K562 (cell line): ENCODE data around the gene FZD4. TPM values are rescaled to one million over a fixed set of nuclear protein-coding genes. Genes with fewer than 3 reads are reported as not detected.

ENCODE experiments used
- C11orf30 ChIP-seq: fragments of 450-650 bp; IDR thresholded peaks from 2 replicates; pipeline ENCODE4 v1.6.1; 2016; ENCODE audit warnings: low read depth, mild to moderate bottlenecking
- CREM ChIP-seq: IDR thresholded peaks from 2 replicates; pipeline ENCODE4 v1.6.1; 2014; ENCODE audit warnings: antibody characterized with exemption, low read depth
- EP400 ChIP-seq: fragments of 450-650 bp; IDR thresholded peaks from 2 replicates; pipeline ENCODE4 v1.6.1; 2017; ENCODE audit warnings: antibody characterized with exemption, mild to moderate bottlenecking, moderate library complexity
- KDM1A ChIP-seq, 2 experiments: fragments of 450-650 bp; IDR thresholded peaks; 2 replicates each; pipeline ENCODE4 v1.6.1; 2016; ENCODE audit warnings: mild to moderate bottlenecking in 2 of 2
- NR2C1 ChIP-seq, 2 experiments: fragments of 450-650 bp; IDR thresholded peaks; 2 replicates each; pipeline ENCODE4 v1.6.1; 2017; ENCODE audit warnings: mild to moderate bottlenecking in 2 of 2, antibody characterized with exemption in 1 of 2, inconsistent platforms in 1 of 2, missing compliant biosample characterization in 1 of 2, missing genetic modification characterization in 1 of 2
- POLR2G ChIP-seq: fragments of 200-400 bp; formaldehyde crosslinking; IDR thresholded peaks from 2 replicates; pipeline ENCODE4 v1.6.1; 2017; ENCODE audit warnings: low read depth, mild to moderate bottlenecking, antibody characterized with exemption, low read length, moderate library complexity
- SUPT5H ChIP-seq: fragments of 450-650 bp; IDR thresholded peaks from 2 replicates; pipeline ENCODE4 v1.6.1; 2016
- TEAD4 ChIP-seq, 2 experiments: sonication (generic) in 1 of 2; formaldehyde crosslinking in 1 of 2; IDR thresholded peaks; 2 replicates each; pipeline versions ENCODE4 v1.6.1 to v1.8.0; 2012 to 2022; ENCODE audit warnings: borderline replicate concordance in 1 of 2, inconsistent platforms in 1 of 2, low read length in 1 of 2, mild to moderate bottlenecking in 1 of 2, missing genetic modification reagents in 1 of 2
- YY1 ChIP-seq, 3 experiments: IDR thresholded peaks; 2 replicates each; pipeline ENCODE4 v1.6.1; 2011; ENCODE audit warnings: low read length in 2 of 3, mild to moderate bottlenecking in 2 of 3, moderate library complexity in 2 of 3, borderline replicate concordance in 1 of 3, control low read depth in 1 of 3, low read depth in 1 of 3; ENCODE audit not compliant: insufficient read depth in 3 of 3, insufficient replicate concordance in 2 of 3, control insufficient read depth in 1 of 3, insufficient read length in 1 of 3; ENCODE audit errors: extremely low read depth in 1 of 3
- ZNF121 ChIP-seq: sonication (generic); formaldehyde crosslinking; conservative IDR thresholded peaks from 2 replicates; pipeline ENCODE4 v1.8.0; 2022; ENCODE audit warnings: missing genetic modification reagents
- ZNF124 ChIP-seq: sonication (generic); formaldehyde crosslinking; IDR thresholded peaks from 2 replicates; pipeline ENCODE4 v1.8.1; 2022; ENCODE audit warnings: missing genetic modification reagents
- ZNF324 ChIP-seq: fragments of 250-450 bp; sonication (Bioruptor Pico); IDR thresholded peaks from 2 replicates; pipeline ENCODE4 v1.4.0; 2020; ENCODE audit warnings: mild to moderate bottlenecking
- polyA plus RNA-seq, 8 experiments: library from polyadenylated mRNA; depleted of rRNA in 4 of 8; stranded (reverse) in 5 of 8; unstranded in 3 of 8; fragments of >200 nt; fragmentation: Nextera tagmentation in 2 of 8; fragmentation: Illumina TruSeq in 1 of 8; extraction: Ambion mirVana in 2 of 8; extraction: Trizol in 1 of 8; gene quantifications; 2 replicates each; pipeline versions ENCODE4 v1.2.1 to v1.2.3, GENCODE V29; 2011 to 2014; ENCODE audit warnings: inconsistent platforms in 1 of 8, missing spikeins in 1 of 8
- total RNA-seq, 7 experiments: library from RNA; depleted of rRNA in 6 of 7; stranded (reverse); fragments of >200 nt in 6 of 7; fragmentation: Illumina TruSeq in 2 of 7; extraction: Trizol in 2 of 7; gene quantifications; 2 replicates each; pipeline versions ENCODE4 v1.2.1 to v1.2.3, GENCODE V29; 2011 to 2021; ENCODE audit warnings: low replicate concordance in 1 of 7
- TF ChIP-seq, protein P1 (sequence below): fragments of 450-650 bp; formaldehyde crosslinking; IDR thresholded peaks from 2 replicates; pipeline ENCODE4 v1.4.0; 2020; ENCODE audit warnings: mild to moderate bottlenecking, moderate library complexity
- TF ChIP-seq, protein P2 (sequence below): fragments of 450-650 bp; IDR thresholded peaks from 2 replicates; pipeline ENCODE4 v1.6.1; 2016; ENCODE audit warnings: mild to moderate bottlenecking, moderate library complexity

FZD4 gene
- total and polyA plus RNA-seq, 9 of the 15 experiments (the other 6 are each of a cell fraction or from before 2014, with no cell fraction given), result 1.2 to 7.9 (median 5.8) TPM

DNA sequence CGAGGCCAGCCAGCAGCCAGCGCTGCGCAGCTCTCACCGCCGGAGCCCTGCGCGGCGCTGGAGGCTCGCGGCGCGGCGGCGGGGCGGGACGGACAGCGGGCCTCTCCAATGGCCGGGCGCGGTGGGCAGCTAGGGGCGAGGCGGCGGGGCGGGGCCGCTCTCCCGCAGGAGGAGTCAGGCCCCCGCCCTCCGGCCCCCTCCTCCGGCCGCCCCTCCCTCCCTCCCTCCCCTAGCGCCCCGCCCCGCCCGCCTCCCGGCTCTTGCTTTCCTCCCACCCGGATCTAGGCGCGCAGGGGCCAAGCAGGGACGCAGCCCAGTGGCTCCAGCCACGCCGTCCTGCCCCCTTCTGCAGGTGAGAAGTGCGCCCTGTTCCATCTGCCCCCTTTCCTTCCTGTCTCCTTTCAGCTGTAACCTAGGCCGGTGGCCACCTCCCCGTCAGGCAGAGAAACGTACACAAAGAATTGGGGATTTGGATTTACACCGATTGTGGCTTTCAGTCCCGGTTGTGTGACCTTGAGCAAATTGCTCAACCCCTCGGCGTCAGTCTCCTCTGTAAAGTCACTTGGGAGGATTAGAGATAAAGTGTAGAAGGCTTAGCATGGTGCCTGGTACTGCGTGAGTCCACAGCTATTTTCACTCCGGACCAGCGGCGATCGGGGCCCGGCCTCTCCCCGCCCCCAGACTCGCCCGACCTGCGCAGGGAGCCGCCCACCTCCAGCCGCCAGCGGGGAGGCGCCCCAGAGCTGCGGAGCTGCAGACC is at the start of gene FZD4 (continued):
- TF ChIP-seq, protein P1, sequence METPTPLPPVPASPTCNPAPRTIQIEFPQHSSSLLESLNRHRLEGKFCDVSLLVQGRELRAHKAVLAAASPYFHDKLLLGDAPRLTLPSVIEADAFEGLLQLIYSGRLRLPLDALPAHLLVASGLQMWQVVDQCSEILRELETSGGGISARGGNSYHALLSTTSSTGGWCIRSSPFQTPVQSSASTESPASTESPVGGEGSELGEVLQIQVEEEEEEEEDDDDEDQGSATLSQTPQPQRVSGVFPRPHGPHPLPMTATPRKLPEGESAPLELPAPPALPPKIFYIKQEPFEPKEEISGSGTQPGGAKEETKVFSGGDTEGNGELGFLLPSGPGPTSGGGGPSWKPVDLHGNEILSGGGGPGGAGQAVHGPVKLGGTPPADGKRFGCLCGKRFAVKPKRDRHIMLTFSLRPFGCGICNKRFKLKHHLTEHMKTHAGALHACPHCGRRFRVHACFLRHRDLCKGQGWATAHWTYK (CRISPR knock-in tag), result peak; percentile 76
- TF ChIP-seq EP400, result peak; percentile 55
- TF ChIP-seq KDM1A (IDR thresholded peaks at IDR 0.05), result peak; percentile 71 to 84; a peak in 3 of 4 replicates
- TF ChIP-seq ZNF124 (CRISPR knock-in tag), result no peak
- TF ChIP-seq TEAD4 (IDR thresholded peaks at IDR 0.05; ENCODE audit: low read length), result 0 out of 2 replicates have a peak, but pooled peaks have one; percentile 10
- TF ChIP-seq TEAD4 (CRISPR knock-in tag; IDR thresholded peaks at IDR 0.05; ENCODE audit: borderline replicate concordance), result no peak
- TF ChIP-seq SUPT5H, result peak; percentile 66
- no peak for TF ChIP-seq ZNF121 (CRISPR knock-in tag)
- peak; percentile 52 for TF ChIP-seq POLR2G
- peak in 1 of 3 experiments; percentile 62 for TF ChIP-seq YY1 (IDR thresholded peaks at IDR 0.05; ENCODE audit: borderline replicate concordance in 1 of 3, control insufficient read depth in 1 of 3, extremely low read depth in 1 of 3, insufficient read depth in 3 of 3, insufficient read length in 1 of 3, insufficient replicate concordance in 2 of 3, low read depth in 1 of 3, low read length in 2 of 3)
- TF ChIP-seq C11orf30, result no peak
- TF ChIP-seq, protein P2, sequence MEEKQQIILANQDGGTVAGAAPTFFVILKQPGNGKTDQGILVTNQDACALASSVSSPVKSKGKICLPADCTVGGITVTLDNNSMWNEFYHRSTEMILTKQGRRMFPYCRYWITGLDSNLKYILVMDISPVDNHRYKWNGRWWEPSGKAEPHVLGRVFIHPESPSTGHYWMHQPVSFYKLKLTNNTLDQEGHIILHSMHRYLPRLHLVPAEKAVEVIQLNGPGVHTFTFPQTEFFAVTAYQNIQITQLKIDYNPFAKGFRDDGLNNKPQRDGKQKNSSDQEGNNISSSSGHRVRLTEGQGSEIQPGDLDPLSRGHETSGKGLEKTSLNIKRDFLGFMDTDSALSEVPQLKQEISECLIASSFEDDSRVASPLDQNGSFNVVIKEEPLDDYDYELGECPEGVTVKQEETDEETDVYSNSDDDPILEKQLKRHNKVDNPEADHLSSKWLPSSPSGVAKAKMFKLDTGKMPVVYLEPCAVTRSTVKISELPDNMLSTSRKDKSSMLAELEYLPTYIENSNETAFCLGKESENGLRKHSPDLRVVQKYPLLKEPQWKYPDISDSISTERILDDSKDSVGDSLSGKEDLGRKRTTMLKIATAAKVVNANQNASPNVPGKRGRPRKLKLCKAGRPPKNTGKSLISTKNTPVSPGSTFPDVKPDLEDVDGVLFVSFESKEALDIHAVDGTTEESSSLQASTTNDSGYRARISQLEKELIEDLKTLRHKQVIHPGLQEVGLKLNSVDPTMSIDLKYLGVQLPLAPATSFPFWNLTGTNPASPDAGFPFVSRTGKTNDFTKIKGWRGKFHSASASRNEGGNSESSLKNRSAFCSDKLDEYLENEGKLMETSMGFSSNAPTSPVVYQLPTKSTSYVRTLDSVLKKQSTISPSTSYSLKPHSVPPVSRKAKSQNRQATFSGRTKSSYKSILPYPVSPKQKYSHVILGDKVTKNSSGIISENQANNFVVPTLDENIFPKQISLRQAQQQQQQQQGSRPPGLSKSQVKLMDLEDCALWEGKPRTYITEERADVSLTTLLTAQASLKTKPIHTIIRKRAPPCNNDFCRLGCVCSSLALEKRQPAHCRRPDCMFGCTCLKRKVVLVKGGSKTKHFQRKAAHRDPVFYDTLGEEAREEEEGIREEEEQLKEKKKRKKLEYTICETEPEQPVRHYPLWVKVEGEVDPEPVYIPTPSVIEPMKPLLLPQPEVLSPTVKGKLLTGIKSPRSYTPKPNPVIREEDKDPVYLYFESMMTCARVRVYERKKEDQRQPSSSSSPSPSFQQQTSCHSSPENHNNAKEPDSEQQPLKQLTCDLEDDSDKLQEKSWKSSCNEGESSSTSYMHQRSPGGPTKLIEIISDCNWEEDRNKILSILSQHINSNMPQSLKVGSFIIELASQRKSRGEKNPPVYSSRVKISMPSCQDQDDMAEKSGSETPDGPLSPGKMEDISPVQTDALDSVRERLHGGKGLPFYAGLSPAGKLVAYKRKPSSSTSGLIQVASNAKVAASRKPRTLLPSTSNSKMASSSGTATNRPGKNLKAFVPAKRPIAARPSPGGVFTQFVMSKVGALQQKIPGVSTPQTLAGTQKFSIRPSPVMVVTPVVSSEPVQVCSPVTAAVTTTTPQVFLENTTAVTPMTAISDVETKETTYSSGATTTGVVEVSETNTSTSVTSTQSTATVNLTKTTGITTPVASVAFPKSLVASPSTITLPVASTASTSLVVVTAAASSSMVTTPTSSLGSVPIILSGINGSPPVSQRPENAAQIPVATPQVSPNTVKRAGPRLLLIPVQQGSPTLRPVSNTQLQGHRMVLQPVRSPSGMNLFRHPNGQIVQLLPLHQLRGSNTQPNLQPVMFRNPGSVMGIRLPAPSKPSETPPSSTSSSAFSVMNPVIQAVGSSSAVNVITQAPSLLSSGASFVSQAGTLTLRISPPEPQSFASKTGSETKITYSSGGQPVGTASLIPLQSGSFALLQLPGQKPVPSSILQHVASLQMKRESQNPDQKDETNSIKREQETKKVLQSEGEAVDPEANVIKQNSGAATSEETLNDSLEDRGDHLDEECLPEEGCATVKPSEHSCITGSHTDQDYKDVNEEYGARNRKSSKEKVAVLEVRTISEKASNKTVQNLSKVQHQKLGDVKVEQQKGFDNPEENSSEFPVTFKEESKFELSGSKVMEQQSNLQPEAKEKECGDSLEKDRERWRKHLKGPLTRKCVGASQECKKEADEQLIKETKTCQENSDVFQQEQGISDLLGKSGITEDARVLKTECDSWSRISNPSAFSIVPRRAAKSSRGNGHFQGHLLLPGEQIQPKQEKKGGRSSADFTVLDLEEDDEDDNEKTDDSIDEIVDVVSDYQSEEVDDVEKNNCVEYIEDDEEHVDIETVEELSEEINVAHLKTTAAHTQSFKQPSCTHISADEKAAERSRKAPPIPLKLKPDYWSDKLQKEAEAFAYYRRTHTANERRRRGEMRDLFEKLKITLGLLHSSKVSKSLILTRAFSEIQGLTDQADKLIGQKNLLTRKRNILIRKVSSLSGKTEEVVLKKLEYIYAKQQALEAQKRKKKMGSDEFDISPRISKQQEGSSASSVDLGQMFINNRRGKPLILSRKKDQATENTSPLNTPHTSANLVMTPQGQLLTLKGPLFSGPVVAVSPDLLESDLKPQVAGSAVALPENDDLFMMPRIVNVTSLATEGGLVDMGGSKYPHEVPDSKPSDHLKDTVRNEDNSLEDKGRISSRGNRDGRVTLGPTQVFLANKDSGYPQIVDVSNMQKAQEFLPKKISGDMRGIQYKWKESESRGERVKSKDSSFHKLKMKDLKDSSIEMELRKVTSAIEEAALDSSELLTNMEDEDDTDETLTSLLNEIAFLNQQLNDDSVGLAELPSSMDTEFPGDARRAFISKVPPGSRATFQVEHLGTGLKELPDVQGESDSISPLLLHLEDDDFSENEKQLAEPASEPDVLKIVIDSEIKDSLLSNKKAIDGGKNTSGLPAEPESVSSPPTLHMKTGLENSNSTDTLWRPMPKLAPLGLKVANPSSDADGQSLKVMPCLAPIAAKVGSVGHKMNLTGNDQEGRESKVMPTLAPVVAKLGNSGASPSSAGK, result peak; percentile 40
- 0 out of 2 replicates have a peak, but pooled peaks have one; percentile 17 for TF ChIP-seq ZNF324 (CRISPR knock-in tag)
- TF ChIP-seq CREM, result peak; percentile 5
- no peak for TF ChIP-seq NR2C1 (IDR thresholded peaks at IDR 0.05)
- peak; percentile 34 for TF ChIP-seq NR2C1 (tag; IDR thresholded peaks at IDR 0.05)
